CD4-positive, alpha-beta T cell treated with Interleukin-17A for 1 hour (primary cell): Measurements from ENCODE around the gene ESPN.
"Not testable (repeated sequence)": the region's sequence is repeated elsewhere in the genome, so short reads cannot be mapped to it uniquely, and the experiment has no call there.

ENCODE experiments used
- DNase-seq: peaks from one replicate; pipeline ENCODE4 v3.0.0-alpha.2; 2020

Gene ESPN

GRCh38 chr1:6485168-6486101 lies 60.9 kb downstream of the ESPN start:
- no peak for DNase-seq

- peak; percentile 85 for DNase-seq
Observed at GRCh38 chr1:6486433-6487011, 61.9 kb downstream of the ESPN start.

- no peak for DNase-seq
Observed at GRCh38 chr1:6487804-6488484, 63.4 kb downstream of the ESPN start.

GRCh38 chr1:6488602-6489382 lies 64.2 kb downstream of the ESPN start:
- DNase-seq = no peak

- DNase-seq = no peak
Observed at GRCh38 chr1:6489383-6489765, 64.8 kb downstream of the ESPN start.

- peak; percentile 80 for DNase-seq
Observed at GRCh38 chr1:6489799-6490180, 65.2 kb downstream of the ESPN start.

GRCh38 chr1:6490181-6491080 lies 65.9 kb downstream of the ESPN start:
- DNase-seq = peak; percentile 57

- DNase-seq = no peak
Observed at GRCh38 chr1:6491081-6491449, 66.5 kb downstream of the ESPN start.

GRCh38 chr1:6491480-6491962 lies 66.9 kb downstream of the ESPN start, which contains the start of gene PLEKHG5:
Gene PLEKHG5 (minus strand): TSS chr1:6491667. CDS start chr1:6477571, 14,096 bp downstream.
- DNase-seq = no peak

- no peak for DNase-seq
Observed at GRCh38 chr1:6491966-6492365, 67.4 kb downstream of the ESPN start.

GRCh38 chr1:6493834-6494223 lies 69.3 kb downstream of the ESPN start:
- DNase-seq = not testable (repeated sequence)

GRCh38 chr1:6494627-6495026 lies 70.1 kb downstream of the ESPN start:
- DNase-seq = no peak

- no peak for DNase-seq
Observed at GRCh38 chr1:6495041-6495441, 70.5 kb downstream of the ESPN start.

- no peak for DNase-seq
Observed at GRCh38 chr1:6495540-6496364, 71.2 kb downstream of the ESPN start.

- no peak for DNase-seq
Observed at GRCh38 chr1:6496365-6496721, 71.8 kb downstream of the ESPN start.

GRCh38 chr1:6496890-6497214 lies 72.3 kb downstream of the ESPN start:
- no peak for DNase-seq

GRCh38 chr1:6497215-6497866 lies 72.8 kb downstream of the ESPN start:
- peak; percentile 61 for DNase-seq

GRCh38 chr1:6497867-6498575 lies 73.4 kb downstream of the ESPN start:
- DNase-seq = no peak

GRCh38 chr1:6498576-6499111 lies 74.1 kb downstream of the ESPN start:
- no peak for DNase-seq

- no peak for DNase-seq
Observed at GRCh38 chr1:6499296-6499695, 74.7 kb downstream of the ESPN start.
